Endothelial cell of umbilical vein (primary cell): ENCODE measurements around the gene BCO2. TPM values are rescaled to one million over a fixed set of nuclear protein-coding genes. Genes with fewer than 3 reads are reported as not detected.

ENCODE experiments used
- BruUV-seq: library from RNA; stranded (reverse); fragments of 400-500 nt; replicated peaks from 2 replicates; lab custom pipeline; 2021; lab: Mats Ljungman, UMichigan
- CTCF ChIA-PET: fragments of 300-600, 350-600 bp; sonication (Branson Sonifier 250); formaldehyde crosslinking; loops from one replicate; lab custom pipeline; 2021; ENCODE audit warnings: antibody characterized with exemption, inconsistent platforms; lab: Charles Lee
- POLR2A ChIA-PET: fragments of 300-600, 350-600 bp; sonication (Branson Sonifier 250); formaldehyde crosslinking; loops from one replicate; lab custom pipeline; 2021; ENCODE audit warnings: antibody characterized with exemption, inconsistent platforms; lab: Charles Lee
- DNase-seq: peaks from one replicate; pipeline ENCODE4 v3.0.0-alpha.2; 2011; ENCODE audit warnings: low read depth, low spot score
- FAIRE-seq: peaks from 2 replicates; lab custom pipeline; 2011; peaks lifted over from hg19 to GRCh38; lab: Jason Lieb, UNC
- H2AFZ ChIP-seq: 2 replicates; pipeline ENCODE4 v1.6.0; 2012; ENCODE audit warnings: low read depth, low read length, control low read depth, inconsistent platforms
- H3K27ac ChIP-seq: 2 replicates; pipeline ENCODE4 v1.5.1; 2011; ENCODE audit warnings: low read depth, mild to moderate bottlenecking, control low read depth, low read length, moderate library complexity; ENCODE audit not compliant: insufficient read depth
- H3K27me3 ChIP-seq, 2 experiments: 2 replicates each; pipeline versions ENCODE4 v1.6.0 to v1.6.1; 2011; ENCODE audit warnings: low read length in 2 of 2, mixed read lengths in 1 of 2; ENCODE audit not compliant: control insufficient read depth in 2 of 2, insufficient read depth in 2 of 2
- H3K36me3 ChIP-seq, 2 experiments: 2 replicates in 1 of 2; 3 replicates in 1 of 2; pipeline ENCODE4 v1.5.1; 2011; ENCODE audit warnings: low read length in 2 of 2, mild to moderate bottlenecking in 1 of 2, moderate library complexity in 1 of 2; ENCODE audit not compliant: control insufficient read depth in 2 of 2, insufficient read depth in 2 of 2; ENCODE audit errors: extremely low read depth in 1 of 2
- H3K4me1 ChIP-seq: 3 replicates; pipeline ENCODE4 v1.5.1; 2011; ENCODE audit warnings: mild to moderate bottlenecking, low read length; ENCODE audit not compliant: control insufficient read depth, insufficient read depth; ENCODE audit errors: extremely low read depth
- H3K4me2 ChIP-seq: 2 replicates; pipeline ENCODE4 v1.6.1; 2011; ENCODE audit warnings: low read length, control low read depth, mixed read lengths; ENCODE audit not compliant: insufficient read depth
- H3K4me3 ChIP-seq, 3 experiments: fragments of 200-600 bp in 1 of 3; sonication (generic), shearing (Covaris generic) in 1 of 3; replicated peaks in 1 of 3; 2 replicates each; pipeline ENCODE4 v1.5.1; 2011 to 2016; ENCODE audit warnings: control low read depth in 3 of 3, low read length in 3 of 3, mild to moderate bottlenecking in 2 of 3, inconsistent platforms in 1 of 3, low read depth in 1 of 3, moderate library complexity in 1 of 3; ENCODE audit not compliant: insufficient read depth in 1 of 3
- H3K79me2 ChIP-seq: 2 replicates; pipeline ENCODE4 v1.6.0; 2012; ENCODE audit warnings: low read length, inconsistent platforms; ENCODE audit not compliant: control insufficient read depth, insufficient read depth
- H3K9ac ChIP-seq: replicated peaks from 2 replicates; pipeline ENCODE3; 2011; ENCODE audit warnings: low read length, control low read depth; ENCODE audit not compliant: insufficient read depth; ENCODE audit errors: extremely low read depth
- H3K9me1 ChIP-seq: replicated peaks from 3 replicates; pipeline ENCODE4 v1.6.0; 2011; ENCODE audit warnings: mild to moderate bottlenecking, low read length; ENCODE audit not compliant: control insufficient read depth, insufficient read depth; ENCODE audit errors: extremely low read depth
- H3K9me3 ChIP-seq: replicated peaks from 2 replicates; pipeline ENCODE4 v1.5.1; 2012; ENCODE audit warnings: low read length, inconsistent platforms; ENCODE audit not compliant: control insufficient read depth, insufficient read depth
- H4K20me1 ChIP-seq: replicated peaks from 2 replicates; pipeline ENCODE3; 2011; ENCODE audit warnings: mild to moderate bottlenecking, low read length; ENCODE audit not compliant: control insufficient read depth, insufficient read depth; ENCODE audit errors: extremely low read depth
- EZH2 ChIP-seq: IDR thresholded peaks from 2 replicates; pipeline ENCODE4 v1.6.1; 2012; ENCODE audit warnings: borderline replicate concordance, low read depth, mild to moderate bottlenecking, moderate library complexity, low read length, inconsistent platforms; ENCODE audit not compliant: severe bottlenecking
- FOS ChIP-seq: IDR thresholded peaks from 2 replicates; pipeline ENCODE4 v1.6.1; 2011; ENCODE audit warnings: mild to moderate bottlenecking, low read length, moderate library complexity, borderline replicate concordance; ENCODE audit not compliant: insufficient read depth
- GATA2 ChIP-seq: IDR thresholded peaks from 2 replicates; pipeline ENCODE4 v1.7.0; 2011; ENCODE audit warnings: low read depth, mild to moderate bottlenecking, moderate library complexity, mixed read lengths, low read length; ENCODE audit not compliant: insufficient read length, insufficient read depth
- JUN ChIP-seq: IDR thresholded peaks from 2 replicates; pipeline ENCODE4 v1.6.1; 2011; ENCODE audit warnings: borderline replicate concordance, low read depth; ENCODE audit not compliant: insufficient read length, insufficient read depth
- MAX ChIP-seq: IDR thresholded peaks from 2 replicates; pipeline ENCODE4 v1.6.1; 2011; ENCODE audit not compliant: insufficient read depth, insufficient read length
- MYC ChIP-seq: IDR thresholded peaks from one replicate; pipeline ENCODE4 v1.6.1; 2011; ENCODE audit warnings: mild to moderate bottlenecking, low read depth, low read length
- POLR2A ChIP-seq: IDR thresholded peaks from 2 replicates; pipeline ENCODE4 v1.6.1; 2012; ENCODE audit warnings: low read depth, mild to moderate bottlenecking, control low read depth, low read length
- POLR2AphosphoS5 ChIP-seq: IDR thresholded peaks from 2 replicates; pipeline ENCODE4 v1.6.1; 2012; ENCODE audit warnings: low read depth, mild to moderate bottlenecking, control low read depth, low read length, moderate library complexity; ENCODE audit not compliant: insufficient read depth
- dilution Hi-C: fragments of 300-500 bp; cut with MboI; formaldehyde crosslinking; loops from one replicate; pipeline ENCODE4 v1.15.0; 2019; ENCODE audit warnings: low sequenced_read_pairs; ENCODE audit not compliant: extremely low pct_ligation_motif_present
- intact Hi-C: fragments of 100-400 bp; cut with micrococcal nuclease; formaldehyde crosslinking; loops from one replicate; pipeline ENCODE4 v1.10.0; 2022
- polyA plus RNA-seq, 4 experiments: library from polyadenylated mRNA; depleted of rRNA in 3 of 4; stranded (reverse) in 3 of 4; unstranded in 1 of 4; fragments of >200 nt; gene quantifications; 2 replicates each; pipeline versions ENCODE4 v1.2.1 to v1.2.3, GENCODE V29; 2011 to 2012; ENCODE audit warnings: missing spikeins in 1 of 4
- total RNA-seq: library from RNA; stranded (reverse); gene quantifications from 2 replicates; pipeline ENCODE4 v1.2.3, GENCODE V29; 2021
- TF ChIP-seq, protein P1 (sequence below), 2 donors: IDR thresholded peaks; 1 replicate in 1 of 2; 2 replicates in 1 of 2; pipeline ENCODE4 v1.5.1; 2011; ENCODE audit warnings: low read length in 2 of 2, mild to moderate bottlenecking in 2 of 2, moderate library complexity in 2 of 2, control low read depth in 1 of 2, inconsistent platforms in 1 of 2, low read depth in 1 of 2; ENCODE audit not compliant: insufficient read depth in 1 of 2; ENCODE audit errors: extremely low read depth in 1 of 2

The BCO2 gene
- total and polyA plus RNA-seq, 2 donors (not counting 3 experiments of a cell fraction or from before 2014, with no cell fraction given): 0.58 to 1.9 TPM

DNA sequence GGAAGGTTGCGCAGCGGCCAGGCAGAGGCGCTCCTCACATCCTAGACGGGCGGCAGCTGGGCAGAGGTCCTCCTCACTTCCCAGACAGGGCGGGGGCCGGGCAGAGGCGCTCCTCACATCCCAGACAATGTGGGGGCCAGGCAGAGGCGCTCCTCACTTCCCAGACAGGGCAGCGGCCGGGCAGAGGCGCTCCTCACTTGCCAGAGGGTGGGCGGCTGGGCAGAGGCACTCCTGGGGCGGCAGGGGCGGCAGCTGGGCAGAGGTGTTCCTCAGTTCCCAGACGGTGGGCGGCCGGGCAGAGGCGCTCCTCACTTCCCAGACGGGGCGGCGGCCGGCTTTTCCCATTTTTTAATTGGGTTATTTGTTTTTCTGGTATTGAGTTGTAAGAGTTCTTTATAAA lies 30.8 kb downstream of the BCO2 start:
- FAIRE-seq: no peak
- H2AFZ ChIP-seq: no peak overlapping the region
- TF ChIP-seq MYC (no peak), FOS (no peak), POLR2AphosphoS5 (no peak), EZH2 (no peak), POLR2A (no peak), MAX (no peak), JUN (no peak), GATA2 (no peak)
- TF ChIP-seq, protein P1, sequence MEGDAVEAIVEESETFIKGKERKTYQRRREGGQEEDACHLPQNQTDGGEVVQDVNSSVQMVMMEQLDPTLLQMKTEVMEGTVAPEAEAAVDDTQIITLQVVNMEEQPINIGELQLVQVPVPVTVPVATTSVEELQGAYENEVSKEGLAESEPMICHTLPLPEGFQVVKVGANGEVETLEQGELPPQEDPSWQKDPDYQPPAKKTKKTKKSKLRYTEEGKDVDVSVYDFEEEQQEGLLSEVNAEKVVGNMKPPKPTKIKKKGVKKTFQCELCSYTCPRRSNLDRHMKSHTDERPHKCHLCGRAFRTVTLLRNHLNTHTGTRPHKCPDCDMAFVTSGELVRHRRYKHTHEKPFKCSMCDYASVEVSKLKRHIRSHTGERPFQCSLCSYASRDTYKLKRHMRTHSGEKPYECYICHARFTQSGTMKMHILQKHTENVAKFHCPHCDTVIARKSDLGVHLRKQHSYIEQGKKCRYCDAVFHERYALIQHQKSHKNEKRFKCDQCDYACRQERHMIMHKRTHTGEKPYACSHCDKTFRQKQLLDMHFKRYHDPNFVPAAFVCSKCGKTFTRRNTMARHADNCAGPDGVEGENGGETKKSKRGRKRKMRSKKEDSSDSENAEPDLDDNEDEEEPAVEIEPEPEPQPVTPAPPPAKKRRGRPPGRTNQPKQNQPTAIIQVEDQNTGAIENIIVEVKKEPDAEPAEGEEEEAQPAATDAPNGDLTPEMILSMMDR (IDR thresholded peaks at IDR 0.05; ENCODE audit: extremely low read depth in 1 of 2, insufficient read depth in 1 of 2, low read depth in 1 of 2, low read length in 2 of 2): no peak

More for the DNA sequence above, 30.8 kb downstream of the BCO2 start:
- ChIA-PET CTCF (interaction anchor here (0.7 to 1.4 kb wide), 2 partner anchors 13 to 74 kb away, joined by 3 to 5 read pairs; no protein-coding TSS in a partner anchor), POLR2A (no interaction called here)
- Histone ChIP-seq H3K9ac (no peak overlapping the region), H3K27me3 (no peaks in the 10 kb centered on the region), H4K20me1 (no peaks in the 10 kb centered on the region), H3K4me2 (no peak overlapping the region), H3K36me3 (no peaks in the 10 kb centered on the region), H3K4me3 (no peak overlapping the region), H3K4me1 (no peaks in the 10 kb centered on the region), H3K27ac (no peak overlapping the region), H3K9me1 (no peaks in the 10 kb centered on the region), H3K79me2 (no peaks in the 10 kb centered on the region), H3K9me3 (no peaks in the 10 kb centered on the region)
- intact Hi-C loops: no loop called here
- dilution Hi-C loops: no loop called here
- no peak for DNase-seq
- no TSS peak for BruUV-seq
